ENCODE measurements around the gene AURKAIP1. TPM values are rescaled to one million over a fixed set of nuclear protein-coding genes. Genes with fewer than 3 reads are reported as not detected.

The AURKAIP1 gene
- total and polyA plus RNA-seq, 2 of the 4 experiments (the other 2 are of a cell fraction), result 45.7 to 107 TPM

GRCh38 chr1:1341549-1342021, 33.4 kb downstream of the AURKAIP1 start:
- Histone ChIP-seq H3K18ac (ENCODE audit: low read depth, low read length) (no peak overlapping the region), H3K9ac (ENCODE audit: low read depth, low read length) (no peak overlapping the region), H2AK5ac (ENCODE audit: low read depth, low read length) (no peak overlapping the region), H2BK15ac (ENCODE audit: low read depth, low read length) (no peak overlapping the region), H3K4me1 (ENCODE audit: control insufficient read depth, insufficient read depth, low read length) (peaks cover 18% of the 10 kb centered on the region), H4K5ac (ENCODE audit: low read depth, low read length) (no peak overlapping the region), H3K4me3 (ENCODE audit: insufficient read depth, low read depth, low read length) (no peak overlapping the region), H4K91ac (ENCODE audit: insufficient read depth, low read depth, low read length) (no peak overlapping the region), H2BK5ac (ENCODE audit: low read depth, low read length, poor library complexity, severe bottlenecking) (no peak overlapping the region), H3K79me1 (ENCODE audit: low read depth in 1 of 2, low read length in 2 of 2) (peaks cover 12 to 54% of the 10 kb centered on the region in 2 experiments), H3K9me3 (ENCODE audit: control insufficient read depth, insufficient read depth, low read length) (no peaks in the 10 kb centered on the region), H2BK20ac (ENCODE audit: low read depth, low read length) (no peak overlapping the region), H2AFZ (replicated peaks; ENCODE audit: low read length, poor library complexity) (no peak overlapping the region), H4K20me1 (ENCODE audit: insufficient read depth, low read length) (peaks cover 49% of the 10 kb centered on the region), H3K4me2 (ENCODE audit: low read depth, low read length) (no peak overlapping the region), H3K4ac (ENCODE audit: low read depth, low read length) (no peak overlapping the region), H2AK9ac (replicated peaks; ENCODE audit: low read depth, low read length, poor library complexity) (no peak overlapping the region), H3K14ac (replicated peaks; ENCODE audit: low read depth, low read length) (no peak overlapping the region), H3K23ac (ENCODE audit: low read depth, low read length) (no peak overlapping the region), H3K9me1 (ENCODE audit: insufficient read depth, low read length) (peaks cover 13% of the 10 kb centered on the region), H2BK120ac (ENCODE audit: low read depth, low read length) (no peak overlapping the region), H3K27ac (ENCODE audit: insufficient read depth, low read length) (no peak overlapping the region), H3K36me3 (ENCODE audit: control insufficient read depth, insufficient read depth, low read length) (peaks cover 41% of the 10 kb centered on the region), H4K8ac (ENCODE audit: low read depth in 2 of 2, low read length in 2 of 2) (no peak overlapping the region), H3K56ac (ENCODE audit: extremely low read depth, insufficient read depth, low read length) (no peak overlapping the region), H3K27me3 (ENCODE audit: control insufficient read depth, insufficient read depth, low read length) (no peaks in the 10 kb centered on the region)
- dilution Hi-C loops (cut with HindIII; ENCODE audit: low sequenced_read_pairs, unreplicated experiment), result no loop called here
- DNase-seq, result no peak
- intact Hi-C loops (cut with micrococcal nuclease), result no loop called here
- 97% methylated on average over 11 of the region's 17 CpGs; no CpG with 5 or more reads in 1 of the 2 experiments for WGBS, 2 experiments (ENCODE audit: extremely low coverage in 2 of 2, insufficient read length in 1 of 2)
- ChIA-PET POLR2A (ENCODE audit: unreplicated experiment) (no interaction called here), CTCF (no interaction called here)
- no peak for TF ChIP-seq USF2 (IDR thresholded peaks at IDR 0.05; ENCODE audit: low read depth, low read length)
- BruUV-seq (replicated peaks), result no TSS peak
- in situ Hi-C loops (cut with MboI; ENCODE audit: low sequenced_read_pairs), result no loop called here
- ATAC-seq (ENCODE audit: low read depth), result no peak
